GM19468 (cell line): ENCODE data around the gene DCHS1.

Source experiments
- ATAC-seq: cut with Tn5 transposase; IDR thresholded peaks from one replicate; pipeline ENCODE4 v1.9.1; 2021; ENCODE audit warnings: mild to moderate bottlenecking, moderate library complexity, moderate number of reproducible peaks; ENCODE audit not compliant: unreplicated experiment; ENCODE audit errors: extremely low read depth

DCHS1 gene

DNA sequence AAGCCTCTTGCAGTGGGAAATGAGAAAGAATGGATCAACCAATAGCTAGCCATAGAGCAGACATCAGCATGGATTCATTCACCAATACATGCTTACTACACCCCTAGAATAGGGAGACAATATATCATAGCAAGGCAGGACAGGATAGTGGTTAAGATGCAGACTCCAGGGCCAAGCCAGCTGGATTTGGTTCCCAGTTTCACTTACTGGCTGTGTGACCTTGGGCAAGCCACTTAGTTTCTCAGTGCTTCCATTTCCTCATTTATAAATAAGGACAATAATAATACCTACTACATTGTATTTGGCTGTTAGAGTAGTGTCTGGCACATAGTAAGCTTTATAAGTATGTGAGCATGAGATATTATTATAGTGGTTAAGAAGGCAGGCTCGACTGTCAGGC, 7.1 kb downstream of the DCHS1 start:
- ATAC-seq: no peak

DNA sequence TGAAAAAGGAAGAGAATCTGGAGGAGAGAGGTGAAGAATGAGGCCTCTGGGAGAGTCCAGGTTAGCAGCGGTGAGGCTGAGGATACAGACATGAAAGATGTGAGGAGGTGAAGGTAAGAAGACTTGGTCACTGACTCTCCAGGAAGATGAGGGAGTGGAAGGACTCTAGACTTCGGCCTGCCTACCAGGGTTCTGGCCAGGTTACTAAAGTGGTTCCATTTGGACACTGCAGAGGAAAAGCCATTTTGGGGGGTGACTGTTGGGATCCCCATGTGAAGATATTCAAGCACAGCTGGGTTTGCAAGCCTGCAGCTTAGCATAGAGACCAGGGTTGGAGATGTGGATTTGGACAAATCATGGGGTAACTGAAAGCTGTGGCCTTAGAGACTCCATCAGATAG, 7.8 kb downstream of the DCHS1 start:
- ATAC-seq: no peak

DNA sequence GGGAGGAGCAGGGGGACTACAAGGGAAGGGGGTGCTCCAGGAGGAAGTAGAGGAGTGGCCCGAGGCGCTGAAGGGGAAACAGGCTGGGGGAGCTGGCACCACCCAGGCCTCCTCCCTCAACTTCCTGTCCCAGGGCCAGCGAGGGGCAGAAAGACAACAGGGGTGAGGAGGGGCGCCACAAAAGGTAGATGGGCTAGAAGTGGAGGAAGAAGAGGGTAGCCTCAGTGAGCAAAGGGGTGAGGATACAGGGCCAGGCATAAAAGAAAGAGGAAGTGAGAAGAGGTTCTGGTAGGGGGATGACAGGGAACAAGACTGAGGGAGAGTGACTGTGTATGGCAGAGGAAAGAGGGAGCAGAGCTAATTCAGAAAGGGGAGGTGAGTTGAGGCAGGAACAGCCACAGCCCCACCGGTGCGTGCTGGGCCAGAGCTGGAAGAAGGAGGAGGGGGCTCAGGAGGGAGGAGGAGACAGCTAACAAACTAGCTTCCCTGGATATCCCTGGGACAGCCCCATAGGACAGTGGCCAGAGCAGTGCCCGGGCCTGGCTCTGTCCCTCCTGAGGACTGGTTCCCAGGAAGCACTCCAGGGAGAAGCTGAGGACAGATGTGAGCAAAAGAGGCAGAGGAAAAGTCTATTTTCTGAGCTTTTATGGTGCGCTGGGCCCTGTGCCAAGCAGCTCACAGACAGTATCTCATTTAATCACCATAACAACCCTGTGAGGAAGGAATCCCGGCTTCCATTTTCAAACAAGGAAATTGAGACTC, 8.5 kb downstream of the DCHS1 start:
- peak; percentile 61 for ATAC-seq

DNA sequence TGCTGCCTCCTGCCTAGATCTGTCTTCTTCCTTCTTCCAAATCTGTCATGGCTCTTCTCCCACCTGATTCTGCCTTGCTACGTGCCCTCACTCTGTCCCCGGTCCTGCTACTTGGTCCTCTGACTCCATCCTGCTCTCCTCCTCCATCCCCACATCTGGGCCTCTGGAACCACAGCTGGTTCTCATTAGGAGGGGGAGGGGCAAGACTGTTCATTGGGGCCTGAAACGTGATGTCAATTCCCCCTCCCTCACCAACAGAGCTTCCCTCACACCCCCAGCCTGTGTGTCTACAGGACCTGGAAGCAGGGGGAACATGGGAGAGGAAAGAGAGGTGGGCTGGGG, 9.1 kb downstream of the DCHS1 start:
- ATAC-seq: no peak

DNA sequence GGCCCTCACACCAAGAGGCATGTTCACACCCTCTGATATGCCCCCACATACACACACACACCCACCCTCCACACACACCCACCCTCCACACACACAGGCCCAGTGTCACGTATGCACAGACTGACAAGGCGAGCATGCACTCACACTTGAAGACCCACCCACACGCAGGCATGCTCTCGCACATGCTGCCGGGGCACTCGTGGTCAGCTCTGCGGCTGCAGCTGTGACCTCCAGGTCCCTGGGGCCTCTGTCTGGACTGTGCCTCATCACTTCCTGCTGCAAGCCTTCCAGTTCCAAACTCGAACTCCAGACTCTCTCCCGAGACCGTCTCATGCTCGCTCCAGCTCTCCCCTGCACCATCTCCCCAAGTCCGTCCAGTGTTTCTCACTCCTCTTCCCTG, 9.5 kb downstream of the DCHS1 start:
- ATAC-seq: no peak

DNA sequence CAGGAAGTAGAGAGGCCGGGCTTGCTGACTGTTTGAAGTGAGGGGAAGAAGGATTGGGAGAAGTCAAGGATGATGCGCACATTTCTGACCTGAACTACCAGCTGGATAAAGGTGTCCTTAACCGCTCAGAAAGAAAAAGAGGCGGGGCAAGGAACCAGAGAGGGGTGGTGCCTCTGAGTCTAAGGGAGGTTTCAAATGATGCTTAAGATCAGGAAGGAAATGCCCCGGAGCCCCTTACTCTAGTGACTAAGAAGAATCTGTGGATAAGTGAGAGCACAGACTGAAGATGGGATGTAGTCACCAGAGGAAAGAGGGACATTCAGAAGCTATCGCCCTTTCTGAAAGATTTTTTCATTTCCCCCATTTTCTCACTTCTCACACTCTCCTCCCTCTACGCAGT, 12.7 kb downstream of the DCHS1 start:
- no peak for ATAC-seq

DNA sequence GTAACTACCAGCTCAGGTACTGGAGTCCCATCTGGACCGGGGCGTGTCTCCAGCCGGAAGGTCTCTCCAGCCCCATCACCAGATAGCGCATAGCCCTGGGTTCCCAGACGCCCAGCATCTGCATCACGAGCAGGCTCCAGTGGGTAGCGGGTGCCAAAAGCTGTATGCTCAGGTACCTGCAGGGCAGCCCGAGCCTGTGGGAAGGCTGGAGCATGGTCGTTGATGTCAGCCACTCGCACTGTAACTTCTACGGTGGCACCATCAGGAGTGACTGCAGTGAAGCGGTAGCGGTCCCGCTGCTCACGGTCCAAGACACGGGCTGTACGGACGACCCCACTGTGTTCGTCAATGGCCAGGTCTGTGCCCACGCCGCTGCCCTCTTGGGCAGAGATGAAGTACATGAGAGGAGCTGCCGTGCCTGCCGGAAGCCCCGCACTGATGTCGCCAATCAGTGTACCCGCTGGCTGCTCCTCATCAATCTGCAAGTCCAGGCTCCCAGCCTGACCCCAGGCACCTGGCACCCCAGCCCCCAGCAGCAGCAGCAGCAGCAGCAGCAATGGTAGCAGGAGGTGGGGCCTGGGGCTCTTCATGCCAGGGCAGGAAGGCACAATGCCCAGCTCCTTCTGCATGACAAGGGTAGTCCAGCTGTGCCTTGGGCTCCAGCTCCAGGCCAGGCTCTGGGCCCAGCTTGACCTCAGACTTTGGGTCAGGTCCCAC, 14.5 kb downstream of the DCHS1 start:
- no peak for ATAC-seq

DNA sequence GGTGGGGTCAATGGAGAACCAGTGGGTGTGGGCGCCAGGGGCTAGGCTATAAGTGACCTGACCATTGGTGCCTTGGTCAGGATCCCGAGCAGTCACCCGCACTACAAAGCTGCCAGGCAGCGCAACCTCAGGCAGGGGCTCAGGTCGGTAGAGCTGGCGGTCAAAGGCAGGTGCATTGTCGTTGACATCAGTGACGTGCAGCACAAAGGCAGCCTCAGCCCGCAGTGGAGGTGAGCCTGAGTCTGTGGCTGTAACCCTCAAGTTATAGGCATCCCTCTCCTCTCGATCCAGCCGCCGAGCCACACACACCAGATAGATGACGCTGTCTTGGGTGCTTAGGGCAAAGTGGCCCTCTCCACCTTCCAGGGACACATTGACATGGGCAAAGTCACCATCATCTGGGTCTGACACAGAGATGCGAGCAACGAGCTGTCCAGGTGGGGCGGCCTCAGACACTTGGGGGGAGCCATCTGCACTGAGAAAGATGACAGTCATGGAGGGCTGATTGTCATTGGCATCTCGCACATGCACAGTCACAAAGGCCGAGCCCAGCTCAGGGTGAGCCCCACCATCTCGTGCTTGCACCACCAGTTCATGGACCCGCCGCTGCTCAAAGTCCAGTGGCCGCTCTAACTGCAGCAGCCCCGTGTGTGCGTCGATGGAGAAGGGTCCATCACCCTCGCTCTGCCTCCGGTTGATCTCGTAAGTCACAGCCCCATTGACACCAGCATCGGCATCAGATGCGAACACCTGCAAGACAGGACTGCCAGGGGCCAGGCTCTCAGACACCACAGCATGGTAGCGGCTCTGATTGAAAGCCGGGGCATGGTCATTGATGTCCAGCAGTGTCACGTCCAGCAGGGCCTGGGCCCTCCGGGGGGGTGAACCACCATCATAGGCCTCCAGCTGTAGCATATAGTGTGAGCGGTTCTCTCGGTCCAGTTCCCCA, 15.3 kb downstream of the DCHS1 start:
- no peak for ATAC-seq

DNA sequence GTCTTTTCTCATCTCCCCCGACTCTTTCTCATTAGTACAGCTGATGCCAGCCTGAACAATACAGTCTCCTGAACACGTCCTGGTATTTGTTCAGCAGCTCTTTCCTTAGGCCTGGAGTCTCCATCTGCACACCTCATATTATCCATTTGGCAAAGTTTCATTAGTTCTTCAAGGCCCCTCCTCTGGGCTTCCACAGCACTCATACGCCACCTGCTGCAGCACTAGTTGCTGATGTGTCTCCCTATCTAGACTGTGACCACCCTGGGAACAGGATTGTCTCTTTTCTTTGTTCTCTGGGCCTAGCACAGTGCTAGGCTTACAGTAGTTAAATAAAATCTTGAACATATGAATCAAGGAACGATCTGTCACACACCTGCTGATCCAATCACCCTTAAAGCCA, 17.2 kb downstream of the DCHS1 start:
- no peak for ATAC-seq

DNA sequence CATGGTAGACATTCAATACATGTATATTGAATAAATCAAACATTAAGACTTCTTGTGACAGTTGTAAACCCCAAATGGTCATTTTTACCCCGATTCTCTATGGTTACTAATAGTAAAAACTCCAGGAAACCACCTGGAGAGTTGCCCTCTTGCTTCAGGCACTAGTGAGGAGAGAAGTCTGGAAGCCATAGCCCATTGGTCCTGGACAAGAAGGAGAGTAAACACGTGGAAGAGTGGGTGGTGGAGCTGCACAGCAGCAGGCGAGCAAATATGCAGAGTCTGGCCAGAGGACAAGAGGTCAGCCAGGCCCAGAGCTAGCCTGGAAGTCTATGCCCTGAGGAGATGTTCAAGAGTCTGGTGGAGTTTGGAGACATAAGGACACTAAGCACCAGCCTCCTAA, 17.7 kb downstream of the DCHS1 start:
- no peak for ATAC-seq

DNA sequence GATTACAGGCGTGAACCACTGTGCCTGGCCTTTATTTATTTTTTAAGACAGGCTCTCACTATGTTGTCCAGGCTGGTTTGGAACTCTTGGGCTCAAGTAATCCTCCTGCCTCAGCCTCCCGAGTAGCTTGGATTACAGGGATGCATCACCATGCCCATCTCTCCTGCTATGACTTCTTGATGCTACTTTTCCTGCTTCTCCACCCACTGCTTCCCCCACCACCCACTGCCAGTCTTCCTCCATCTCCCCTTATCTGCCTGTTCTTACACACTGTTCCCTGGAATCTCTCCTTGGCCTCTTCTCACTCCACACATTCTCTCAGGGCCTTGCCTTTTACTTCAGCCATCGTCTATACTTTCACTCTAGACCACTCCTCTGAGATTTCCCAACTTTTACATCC, 19.1 kb downstream of the DCHS1 start:
- ATAC-seq: no peak

DNA sequence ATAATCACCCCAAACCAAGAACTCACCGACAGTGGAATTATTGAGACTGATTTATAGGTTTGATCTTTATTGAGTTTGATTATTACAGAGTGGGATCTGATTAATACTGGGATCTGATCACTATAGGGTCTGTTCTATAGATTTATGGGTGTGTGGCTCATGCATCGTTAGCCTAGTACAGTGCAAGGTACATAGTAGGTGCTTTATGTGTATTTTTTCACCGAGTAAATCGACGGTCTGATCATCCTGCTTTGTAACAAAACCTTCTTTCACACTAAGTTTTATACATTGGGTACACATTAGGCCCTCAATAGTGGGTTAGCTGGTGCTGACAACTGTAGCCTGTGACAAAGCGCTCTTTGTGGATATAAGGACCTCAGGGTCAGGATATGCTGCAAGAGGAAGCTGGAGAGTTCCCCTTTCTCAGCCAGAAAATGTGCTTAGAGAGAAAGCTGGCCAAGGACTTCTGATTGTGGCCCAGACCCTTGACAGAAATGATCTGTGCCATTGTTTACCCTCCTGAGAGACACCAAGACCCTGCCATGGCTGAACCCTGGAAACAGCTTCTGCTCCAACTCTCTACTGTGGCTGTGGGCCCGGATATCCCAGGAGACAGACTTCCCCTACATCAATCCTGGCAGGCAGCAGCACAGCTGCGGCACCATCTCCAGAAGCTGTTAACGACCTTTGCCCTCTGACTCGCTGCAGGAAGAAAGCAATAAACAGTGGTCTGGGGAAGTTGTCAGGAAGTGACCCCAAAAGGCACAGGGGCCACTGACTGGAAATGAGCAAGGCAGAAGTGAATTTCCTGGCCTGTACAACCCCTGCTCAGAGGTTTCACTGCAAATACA, 20.3 kb downstream of the DCHS1 start:
- ATAC-seq: no peak

DNA sequence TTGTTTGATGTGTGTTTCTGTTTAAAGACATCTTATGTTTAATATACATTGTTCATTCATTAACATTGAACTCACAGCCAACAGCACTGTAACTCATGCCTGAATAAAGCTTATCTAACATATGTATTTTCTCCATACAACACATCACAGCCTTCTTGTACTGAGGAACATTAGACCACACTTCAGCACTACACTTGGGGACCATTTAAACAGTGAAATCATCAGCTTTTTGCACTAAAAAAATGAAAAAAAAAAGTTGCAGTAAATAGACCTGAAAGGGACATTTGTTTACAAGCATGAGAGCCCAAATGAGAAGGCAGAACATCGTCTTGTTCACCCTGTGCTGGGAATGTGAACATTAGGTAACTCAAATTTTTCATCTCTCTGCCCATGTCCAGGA, 21.1 kb downstream of the DCHS1 start:
- ATAC-seq: no peak

DNA sequence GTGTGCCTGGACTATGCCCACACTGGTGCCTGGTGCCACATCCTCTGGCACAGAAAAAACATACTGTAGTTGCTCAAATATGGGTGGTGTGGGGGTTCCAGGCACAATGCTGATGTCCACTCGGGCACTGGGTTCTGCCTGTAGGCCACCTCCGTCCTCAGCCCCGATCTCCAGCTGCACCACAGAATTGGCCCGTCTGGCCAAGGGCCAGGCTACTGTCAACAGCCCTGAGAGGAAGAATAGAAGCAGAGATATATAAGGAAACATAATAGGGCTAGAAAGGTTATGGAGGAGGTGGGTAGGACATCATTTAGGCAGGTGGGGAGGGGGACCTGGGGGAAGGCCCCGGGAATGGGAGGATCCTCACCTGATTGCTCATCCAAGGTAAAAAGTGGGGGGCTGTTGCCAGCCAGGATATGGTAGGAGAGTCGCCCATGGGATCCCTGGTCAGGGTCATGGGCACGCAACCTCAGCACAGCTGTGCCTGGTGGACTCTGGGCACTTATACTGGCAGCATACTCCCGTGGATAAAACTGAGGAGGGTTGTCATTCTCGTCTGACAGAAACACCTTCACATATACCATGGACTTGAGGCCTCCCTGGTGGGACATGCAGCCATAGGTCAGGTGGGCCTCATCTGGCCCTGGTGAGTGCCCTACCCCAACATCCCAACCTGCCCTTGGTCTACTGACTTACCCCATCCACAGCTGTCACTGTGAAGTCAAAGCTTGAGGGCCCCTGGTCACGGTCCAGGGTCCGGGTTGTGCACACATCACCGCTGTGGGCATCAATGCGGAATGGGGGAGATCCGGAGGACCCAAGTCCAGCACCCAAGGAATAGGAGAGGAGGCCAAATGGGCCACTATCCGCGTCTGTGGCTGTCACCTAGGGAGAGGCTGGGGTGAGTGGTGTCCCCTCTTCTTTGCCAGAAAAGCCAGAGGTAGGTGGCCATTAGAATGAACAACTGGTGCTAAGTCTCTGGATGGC, 21.9 kb downstream of the DCHS1 start:
- ATAC-seq: no peak

DNA sequence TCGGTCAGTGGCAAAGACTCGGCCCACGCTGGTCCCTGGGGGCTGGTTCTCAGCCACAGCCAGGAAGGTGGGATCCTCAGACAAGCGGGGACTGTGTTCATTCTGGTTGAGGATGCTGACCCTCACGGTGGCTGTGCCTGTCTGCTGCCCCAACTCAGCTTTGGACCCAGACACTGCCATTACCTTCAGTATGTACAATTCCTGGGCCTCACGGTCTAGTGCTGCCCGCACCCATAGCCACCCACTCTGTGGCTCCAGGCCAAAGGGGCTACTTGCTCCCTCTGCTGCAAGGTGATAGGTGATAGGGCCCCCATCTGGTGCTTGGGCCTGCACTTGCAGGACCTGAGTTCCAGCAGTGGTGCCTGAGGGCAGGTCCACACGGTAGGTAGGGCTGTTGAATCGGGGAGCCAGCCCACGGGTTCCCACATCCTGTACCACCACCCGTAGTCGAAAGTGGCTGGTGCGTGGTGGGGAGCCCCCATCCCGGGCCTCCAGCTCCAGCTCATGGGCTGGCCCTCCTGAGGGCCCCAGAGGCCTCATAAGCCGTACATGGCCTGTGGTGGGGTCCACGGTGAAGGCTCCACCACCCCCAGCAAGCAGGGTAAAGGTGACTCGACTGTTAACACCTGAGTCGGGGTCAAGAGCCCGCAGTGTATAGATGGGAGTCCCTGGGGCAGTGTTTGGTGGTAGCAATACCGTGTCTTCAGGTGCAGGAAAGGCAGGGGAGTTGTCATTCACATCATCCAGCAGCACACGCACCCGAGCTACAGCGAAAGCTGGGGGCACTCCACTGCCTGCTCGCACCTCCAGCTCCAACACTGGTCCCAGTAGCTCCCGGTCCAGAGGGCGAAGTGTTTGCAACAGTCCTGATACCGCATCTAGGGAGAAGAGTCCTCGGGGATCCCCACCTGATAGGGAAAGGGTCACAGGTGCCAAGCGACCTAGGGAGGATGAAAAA, 23.2 kb downstream of the DCHS1 start:
- no peak for ATAC-seq

DNA sequence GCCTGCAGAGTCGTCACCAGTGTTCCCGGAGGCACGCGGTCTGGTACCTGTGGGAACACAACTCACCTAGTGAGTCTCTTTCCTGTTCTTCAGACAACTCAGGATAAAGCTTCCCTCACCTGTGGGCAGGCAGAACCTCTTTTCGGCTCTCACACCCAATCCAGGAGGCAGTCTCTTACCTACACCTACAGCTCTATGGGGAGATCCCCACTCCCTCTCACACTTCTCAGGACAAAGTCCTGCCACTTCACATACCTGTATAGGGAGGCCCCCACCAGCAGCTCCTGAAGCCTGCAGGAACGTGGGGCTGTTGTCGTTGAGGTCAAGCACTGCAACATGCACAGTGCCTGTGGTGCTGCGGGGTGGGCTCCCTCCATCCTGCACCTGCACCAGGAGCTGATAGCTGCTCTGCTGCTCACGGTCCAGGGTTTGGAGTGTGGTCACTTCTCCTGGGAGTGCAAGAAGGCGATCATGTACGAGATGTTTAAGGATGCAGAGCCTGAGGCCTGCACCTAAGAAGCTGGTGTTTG, 24.2 kb downstream of the DCHS1 start:
- ATAC-seq: no peak

DNA sequence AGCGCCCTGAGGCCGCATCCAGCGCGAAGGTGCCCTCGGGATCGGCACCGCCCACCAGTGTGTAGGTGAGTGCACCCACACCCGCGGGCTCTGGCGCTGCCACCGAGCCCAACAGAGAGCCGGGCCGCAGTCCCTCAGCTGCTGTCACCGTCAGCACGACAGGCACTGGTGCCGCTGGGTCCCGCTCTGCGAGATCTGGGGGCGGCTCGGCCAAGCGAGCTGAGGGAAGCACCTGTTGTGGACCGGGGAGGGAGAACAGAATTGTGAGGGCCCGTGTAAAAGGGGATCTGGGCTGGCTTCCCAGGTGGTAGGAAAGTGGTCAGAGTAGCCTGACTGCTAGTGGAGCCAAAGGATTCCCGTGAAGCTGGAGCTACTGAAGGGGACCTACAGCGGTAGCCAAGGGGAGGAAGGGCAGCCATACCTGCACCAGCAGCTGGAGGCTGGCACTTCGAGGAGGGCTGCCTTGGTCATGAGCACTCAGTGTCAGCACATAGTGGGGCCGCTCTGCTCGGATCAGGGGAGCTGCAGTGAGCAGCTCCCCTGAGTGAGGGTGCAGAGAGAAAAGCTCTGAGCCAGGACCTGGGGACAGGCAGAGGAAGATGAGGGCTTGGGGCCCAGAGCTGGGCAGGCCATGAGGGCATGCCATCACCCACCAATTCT, 24.8 kb downstream of the DCHS1 start:
- no peak for ATAC-seq
